ENCODE results near the gene SSR4. TPM values are rescaled to one million over a fixed set of nuclear protein-coding genes. Genes with fewer than 3 reads are reported as not detected.

Gene SSR4
- total and polyA plus RNA-seq, 2 donors = 257 to 328 TPM

- no peaks in the 10 kb centered on the region for H3K36me3 ChIP-seq (ENCODE audit: control insufficient read depth in 2 of 2, insufficient read depth in 2 of 2, low read length in 1 of 2)
- WGBS = 39% methylated on average over 23 of the region's 23 CpGs
- peaks cover 0 to 54% of the 10 kb centered on the region in 2 donors for H3K27me3 ChIP-seq (ENCODE audit: control insufficient read depth in 2 of 2, insufficient read depth in 1 of 2, low read length in 1 of 2)
- H3K9me3 ChIP-seq (ENCODE audit: control insufficient read depth in 2 of 2, insufficient read depth in 1 of 2, low read length in 1 of 2) = no peaks in the 10 kb centered on the region
- peak overlapping the region; percentile 20 to 44 for H3K4me3 ChIP-seq (ENCODE audit: low read length in 2 of 2)
- H3K4me1 ChIP-seq (ENCODE audit: control insufficient read depth in 2 of 2, insufficient read depth in 2 of 2, low read length in 2 of 2) = peaks cover 0 to 24% of the 10 kb centered on the region in 2 donors
- no peak for DNase-seq (ENCODE audit: low read depth in 6 of 9, low spot score in 9 of 9)
- H3K27ac ChIP-seq (ENCODE audit: low read depth in 1 of 2, low read length in 1 of 2) = no peak overlapping the region
These were observed 25.0 kb downstream of the SSR4 start for GRCh38 chrX:153819384-153820040.

GRCh38 chrX:153820601-153821000 lies 26.1 kb downstream of the SSR4 start:
- H3K9me3 ChIP-seq (ENCODE audit: control insufficient read depth in 2 of 2, insufficient read depth in 1 of 2, low read length in 1 of 2) = no peaks in the 10 kb centered on the region
- H3K36me3 ChIP-seq (ENCODE audit: control insufficient read depth in 2 of 2, insufficient read depth in 2 of 2, low read length in 1 of 2) = no peaks in the 10 kb centered on the region
- 55% methylated on average over 7 of the region's 7 CpGs for WGBS
- no peak overlapping the region for H3K27ac ChIP-seq (ENCODE audit: low read depth in 1 of 2, low read length in 1 of 2)
- DNase-seq (ENCODE audit: low read depth in 6 of 9, low spot score in 9 of 9) = no peak
- peaks cover 0 to 24% of the 10 kb centered on the region in 2 donors for H3K4me1 ChIP-seq (ENCODE audit: control insufficient read depth in 2 of 2, insufficient read depth in 2 of 2, low read length in 2 of 2)
- no peak overlapping the region for H3K4me3 ChIP-seq (ENCODE audit: low read length in 2 of 2)
- peaks cover 0 to 59% of the 10 kb centered on the region in 2 donors for H3K27me3 ChIP-seq (ENCODE audit: control insufficient read depth in 2 of 2, insufficient read depth in 1 of 2, low read length in 1 of 2)

GRCh38 chrX:153821066-153821465 lies 26.6 kb downstream of the SSR4 start:
- whole genome bisulfite sequencing = 92% methylated on average over 9 of the region's 9 CpGs
- no peak for DNase-seq (ENCODE audit: low read depth in 6 of 9, low spot score in 9 of 9)
- Histone ChIP-seq H3K36me3 (ENCODE audit: control insufficient read depth in 2 of 2, insufficient read depth in 2 of 2, low read length in 1 of 2) (no peaks in the 10 kb centered on the region), H3K27ac (ENCODE audit: low read depth in 1 of 2, low read length in 1 of 2) (no peak overlapping the region), H3K9me3 (ENCODE audit: control insufficient read depth in 2 of 2, insufficient read depth in 1 of 2, low read length in 1 of 2) (no peaks in the 10 kb centered on the region), H3K4me3 (ENCODE audit: low read length in 2 of 2) (no peak overlapping the region), H3K4me1 (ENCODE audit: control insufficient read depth in 2 of 2, insufficient read depth in 2 of 2, low read length in 2 of 2) (peaks cover 0 to 24% of the 10 kb centered on the region in 2 donors), H3K27me3 (ENCODE audit: control insufficient read depth in 2 of 2, insufficient read depth in 1 of 2, low read length in 1 of 2) (peaks cover 0 to 64% of the 10 kb centered on the region in 2 donors)

- H3K9me3 ChIP-seq (ENCODE audit: control insufficient read depth in 2 of 2, insufficient read depth in 1 of 2, low read length in 1 of 2) = no peaks in the 10 kb centered on the region
- peaks cover 0 to 17% of the 10 kb centered on the region in 2 donors for H3K4me1 ChIP-seq (ENCODE audit: control insufficient read depth in 2 of 2, insufficient read depth in 2 of 2, low read length in 2 of 2)
- no peak overlapping the region for H3K27ac ChIP-seq (ENCODE audit: low read depth in 1 of 2, low read length in 1 of 2)
- no peak for DNase-seq (ENCODE audit: low read depth in 6 of 9, low spot score in 9 of 9)
- H3K4me3 ChIP-seq (ENCODE audit: low read length in 2 of 2) = no peak overlapping the region
- peaks cover 7 to 67% of the 10 kb centered on the region in 2 donors for H3K27me3 ChIP-seq (ENCODE audit: control insufficient read depth in 2 of 2, insufficient read depth in 1 of 2, low read length in 1 of 2)
- no peaks in the 10 kb centered on the region for H3K36me3 ChIP-seq (ENCODE audit: control insufficient read depth in 2 of 2, insufficient read depth in 2 of 2, low read length in 1 of 2)
- 52% methylated on average over 10 of the region's 10 CpGs for WGBS
These were observed 29.9 kb downstream of the SSR4 start for GRCh38 chrX:153824348-153824747.

GRCh38 chrX:153825042-153825441 lies 30.6 kb downstream of the SSR4 start:
- H3K27me3 ChIP-seq (ENCODE audit: control insufficient read depth in 2 of 2, insufficient read depth in 1 of 2, low read length in 1 of 2) = peaks cover 7 to 68% of the 10 kb centered on the region in 2 donors
- DNase-seq (ENCODE audit: low read depth in 6 of 9, low spot score in 9 of 9) = no peak

GRCh38 chrX:153827016-153827415 lies 32.5 kb downstream of the SSR4 start:
- no peaks in the 10 kb centered on the region for H3K36me3 ChIP-seq (ENCODE audit: control insufficient read depth in 2 of 2, insufficient read depth in 2 of 2, low read length in 1 of 2)
- peaks cover 15 to 78% of the 10 kb centered on the region in 2 donors for H3K27me3 ChIP-seq (ENCODE audit: control insufficient read depth in 2 of 2, insufficient read depth in 1 of 2, low read length in 1 of 2)

More at GRCh38 chrX:153825042-153825441, 30.6 kb downstream of the SSR4 start:
- no peak overlapping the region for H3K27ac ChIP-seq (ENCODE audit: low read depth in 1 of 2, low read length in 1 of 2)
- no peaks in the 10 kb centered on the region for H3K36me3 ChIP-seq (ENCODE audit: control insufficient read depth in 2 of 2, insufficient read depth in 2 of 2, low read length in 1 of 2)
- no peak overlapping the region for H3K4me3 ChIP-seq (ENCODE audit: low read length in 2 of 2)
- H3K9me3 ChIP-seq (ENCODE audit: control insufficient read depth in 2 of 2, insufficient read depth in 1 of 2, low read length in 1 of 2) = no peaks in the 10 kb centered on the region
- H3K4me1 ChIP-seq (ENCODE audit: control insufficient read depth in 2 of 2, insufficient read depth in 2 of 2, low read length in 2 of 2) = peaks cover 0 to 12% of the 10 kb centered on the region in 2 donors
- 86% methylated on average over 8 of the region's 8 CpGs for WGBS

GRCh38 chrX:153827903-153828302 lies 33.4 kb downstream of the SSR4 start:
- Histone ChIP-seq H3K36me3 (ENCODE audit: control insufficient read depth in 2 of 2, insufficient read depth in 2 of 2, low read length in 1 of 2) (no peaks in the 10 kb centered on the region), H3K4me3 (ENCODE audit: low read length in 2 of 2) (no peak overlapping the region), H3K27me3 (ENCODE audit: control insufficient read depth in 2 of 2, insufficient read depth in 1 of 2, low read length in 1 of 2) (peaks cover 17 to 87% of the 10 kb centered on the region in 2 donors), H3K4me1 (ENCODE audit: control insufficient read depth in 2 of 2, insufficient read depth in 2 of 2, low read length in 2 of 2) (no peaks in the 10 kb centered on the region), H3K27ac (ENCODE audit: low read depth in 1 of 2, low read length in 1 of 2) (no peak overlapping the region), H3K9me3 (ENCODE audit: control insufficient read depth in 2 of 2, insufficient read depth in 1 of 2, low read length in 1 of 2) (peaks cover 1 to 11% of the 10 kb centered on the region in 2 donors)
- no peak for DNase-seq (ENCODE audit: low read depth in 6 of 9, low spot score in 9 of 9)
- WGBS = 91% methylated on average over 9 of the region's 9 CpGs

More at GRCh38 chrX:153827016-153827415, 32.5 kb downstream of the SSR4 start:
- no peak overlapping the region for H3K27ac ChIP-seq (ENCODE audit: low read depth in 1 of 2, low read length in 1 of 2)
- peaks cover under 1 to 5% of the 10 kb centered on the region in 2 donors for H3K9me3 ChIP-seq (ENCODE audit: control insufficient read depth in 2 of 2, insufficient read depth in 1 of 2, low read length in 1 of 2)
- no peak for DNase-seq (ENCODE audit: low read depth in 6 of 9, low spot score in 9 of 9)
- 89% methylated on average over 3 of the region's 3 CpGs for WGBS
- no peaks in the 10 kb centered on the region for H3K4me1 ChIP-seq (ENCODE audit: control insufficient read depth in 2 of 2, insufficient read depth in 2 of 2, low read length in 2 of 2)
- no peak overlapping the region for H3K4me3 ChIP-seq (ENCODE audit: low read length in 2 of 2)

- 50% methylated on average over 17 of the region's 17 CpGs for WGBS
- Histone ChIP-seq H3K36me3 (ENCODE audit: control insufficient read depth in 2 of 2, insufficient read depth in 2 of 2, low read length in 1 of 2) (no peaks in the 10 kb centered on the region), H3K27me3 (ENCODE audit: control insufficient read depth in 2 of 2, insufficient read depth in 1 of 2, low read length in 1 of 2) (peaks cover 17 to 91% of the 10 kb centered on the region in 2 donors), H3K27ac (ENCODE audit: low read depth in 1 of 2, low read length in 1 of 2) (no peak overlapping the region), H3K4me1 (ENCODE audit: control insufficient read depth in 2 of 2, insufficient read depth in 2 of 2, low read length in 2 of 2) (no peaks in the 10 kb centered on the region), H3K9me3 (ENCODE audit: control insufficient read depth in 2 of 2, insufficient read depth in 1 of 2, low read length in 1 of 2) (peaks cover 1 to 11% of the 10 kb centered on the region in 2 donors), H3K4me3 (ENCODE audit: low read length in 2 of 2) (no peak overlapping the region)
- DNase-seq (ENCODE audit: low read depth in 6 of 9, low spot score in 9 of 9) = no peak
These were observed 33.8 kb downstream of the SSR4 start for GRCh38 chrX:153828308-153828707.

GRCh38 chrX:153828723-153829548 lies 34.5 kb downstream of the SSR4 start:
- peaks cover 1 to 11% of the 10 kb centered on the region in 2 donors for H3K9me3 ChIP-seq (ENCODE audit: control insufficient read depth in 2 of 2, insufficient read depth in 1 of 2, low read length in 1 of 2)
- 12% methylated on average over 49 of the region's 50 CpGs for WGBS
- DNase-seq (ENCODE audit: low read depth in 6 of 9, low spot score in 9 of 9) = no peak
- peaks cover 17 to 91% of the 10 kb centered on the region in 2 donors for H3K27me3 ChIP-seq (ENCODE audit: control insufficient read depth in 2 of 2, insufficient read depth in 1 of 2, low read length in 1 of 2)
- no peak overlapping the region for H3K27ac ChIP-seq (ENCODE audit: low read depth in 1 of 2, low read length in 1 of 2)
- peak overlapping the region in 1 of 2 donors; percentile 15 for H3K4me3 ChIP-seq (ENCODE audit: low read length in 2 of 2)
- H3K36me3 ChIP-seq (ENCODE audit: control insufficient read depth in 2 of 2, insufficient read depth in 2 of 2, low read length in 1 of 2) = no peaks in the 10 kb centered on the region
- H3K4me1 ChIP-seq (ENCODE audit: control insufficient read depth in 2 of 2, insufficient read depth in 2 of 2, low read length in 2 of 2) = no peaks in the 10 kb centered on the region
